ENCODE data around the gene GLT1D1.

Gene GLT1D1

GRCh38 chr12:128910629-128911028 is 57.4 kb downstream of the GLT1D1 start:
- H3K36me3 ChIP-seq (ENCODE audit: low read length), result no peaks in the 10 kb centered on the region
- H3K79me2 ChIP-seq (ENCODE audit: insufficient read depth, low read length), result no peaks in the 10 kb centered on the region
- no peak overlapping the region for H3K27ac ChIP-seq (ENCODE audit: low read depth, low read length)
- H3K27me3 ChIP-seq (ENCODE audit: low read length), result no peaks in the 10 kb centered on the region
- no peak overlapping the region for H3K4me2 ChIP-seq (ENCODE audit: low read depth, low read length, poor library complexity, severe bottlenecking)
- no peak for TF ChIP-seq EZH2phosphoT487 (conservative IDR thresholded peaks at IDR 0.05; ENCODE audit: low read length)
- H3F3A ChIP-seq (ENCODE audit: insufficient read depth), result no peaks in the 10 kb centered on the region
- no peak overlapping the region for H3K9ac ChIP-seq (ENCODE audit: low read length)
- H2AFZ ChIP-seq (ENCODE audit: low read depth, low read length, severe bottlenecking), result no peak overlapping the region
- H3K9me3 ChIP-seq (ENCODE audit: insufficient read depth, low read length), result no peaks in the 10 kb centered on the region
- no peaks in the 10 kb centered on the region for H3K9me2 ChIP-seq (replicated peaks; ENCODE audit: insufficient read depth, low read length)
- no peaks in the 10 kb centered on the region for H4K20me1 ChIP-seq (ENCODE audit: low read depth, low read length)
- H3K4me3 ChIP-seq (ENCODE audit: insufficient read depth, low read length, poor library complexity, severe bottlenecking), result no peak overlapping the region

GRCh38 chr12:128911861-128912260 is 58.6 kb downstream of the GLT1D1 start:
- Histone ChIP-seq H3F3A (ENCODE audit: insufficient read depth) (no peaks in the 10 kb centered on the region), H2AFZ (ENCODE audit: low read depth, low read length, severe bottlenecking) (no peak overlapping the region), H3K9me2 (replicated peaks; ENCODE audit: insufficient read depth, low read length) (no peaks in the 10 kb centered on the region), H4K20me1 (ENCODE audit: low read depth, low read length) (no peaks in the 10 kb centered on the region), H3K4me2 (ENCODE audit: low read depth, low read length, poor library complexity, severe bottlenecking) (no peak overlapping the region), H3K9me3 (ENCODE audit: insufficient read depth, low read length) (no peaks in the 10 kb centered on the region), H3K79me2 (ENCODE audit: insufficient read depth, low read length) (no peaks in the 10 kb centered on the region), H3K4me3 (ENCODE audit: insufficient read depth, low read length, poor library complexity, severe bottlenecking) (no peak overlapping the region), H3K9ac (ENCODE audit: low read length) (no peak overlapping the region), H3K36me3 (ENCODE audit: low read length) (no peaks in the 10 kb centered on the region), H3K27ac (ENCODE audit: low read depth, low read length) (no peak overlapping the region), H3K27me3 (ENCODE audit: low read length) (no peaks in the 10 kb centered on the region)
- TF ChIP-seq CTCF (IDR thresholded peaks at IDR 0.05; ENCODE audit: insufficient read depth, low read length, poor library complexity, severe bottlenecking) (no peak), EZH2phosphoT487 (conservative IDR thresholded peaks at IDR 0.05; ENCODE audit: low read length) (no peak)

GRCh38 chr12:128914908-128915563 is 61.8 kb downstream of the GLT1D1 start:
- Histone ChIP-seq H3K27ac (ENCODE audit: low read depth, low read length) (no peak overlapping the region), H3K4me2 (ENCODE audit: low read depth, low read length, poor library complexity, severe bottlenecking) (no peak overlapping the region), H3K9ac (ENCODE audit: low read length) (no peak overlapping the region)

More at GRCh38 chr12:128914908-128915563, 61.8 kb downstream of the GLT1D1 start:
- Histone ChIP-seq H3K79me2 (ENCODE audit: insufficient read depth, low read length) (no peaks in the 10 kb centered on the region), H3K36me3 (ENCODE audit: low read length) (no peaks in the 10 kb centered on the region), H2AFZ (ENCODE audit: low read depth, low read length, severe bottlenecking) (no peak overlapping the region), H3K9me2 (replicated peaks; ENCODE audit: insufficient read depth, low read length) (no peaks in the 10 kb centered on the region), H4K20me1 (ENCODE audit: low read depth, low read length) (no peaks in the 10 kb centered on the region), H3K4me3 (ENCODE audit: insufficient read depth, low read length, poor library complexity, severe bottlenecking) (no peak overlapping the region), H3K9me3 (ENCODE audit: insufficient read depth, low read length) (no peaks in the 10 kb centered on the region), H3K27me3 (ENCODE audit: low read length) (no peaks in the 10 kb centered on the region), H3F3A (ENCODE audit: insufficient read depth) (no peaks in the 10 kb centered on the region)
- no peak for TF ChIP-seq EZH2phosphoT487 (conservative IDR thresholded peaks at IDR 0.05; ENCODE audit: low read length)
- no peak for TF ChIP-seq CTCF (IDR thresholded peaks at IDR 0.05; ENCODE audit: insufficient read depth, low read length, poor library complexity, severe bottlenecking)
